Endothelial cell of umbilical vein (primary cell): ENCODE results near the gene CCDC92B. TPM values are rescaled to one million over a fixed set of nuclear protein-coding genes. Genes with fewer than 3 reads are reported as not detected.

Experiments
- BruUV-seq: library from RNA; stranded (reverse); fragments of 400-500 nt; replicated peaks from 2 replicates; lab custom pipeline; 2021; lab: Mats Ljungman, UMichigan
- CTCF ChIA-PET: fragments of 300-600, 350-600 bp; sonication (Branson Sonifier 250); formaldehyde crosslinking; loops from one replicate; lab custom pipeline; 2021; ENCODE audit warnings: antibody characterized with exemption, inconsistent platforms; lab: Charles Lee
- POLR2A ChIA-PET: fragments of 300-600, 350-600 bp; sonication (Branson Sonifier 250); formaldehyde crosslinking; loops from one replicate; lab custom pipeline; 2021; ENCODE audit warnings: antibody characterized with exemption, inconsistent platforms; lab: Charles Lee
- DNase-seq: peaks from one replicate; pipeline ENCODE4 v3.0.0-alpha.2; 2011; ENCODE audit warnings: low read depth, low spot score
- FAIRE-seq: peaks from 2 replicates; lab custom pipeline; 2011; peaks lifted over from hg19 to GRCh38; lab: Jason Lieb, UNC
- H2AFZ ChIP-seq: 2 replicates; pipeline ENCODE4 v1.6.0; 2012; ENCODE audit warnings: low read depth, low read length, control low read depth, inconsistent platforms
- H3K27ac ChIP-seq: 2 replicates; pipeline ENCODE4 v1.5.1; 2011; ENCODE audit warnings: low read depth, mild to moderate bottlenecking, control low read depth, low read length, moderate library complexity; ENCODE audit not compliant: insufficient read depth
- H3K27me3 ChIP-seq, 2 experiments: 2 replicates each; pipeline versions ENCODE4 v1.6.0 to v1.6.1; 2011; ENCODE audit warnings: low read length in 2 of 2, mixed read lengths in 1 of 2; ENCODE audit not compliant: control insufficient read depth in 2 of 2, insufficient read depth in 2 of 2
- H3K36me3 ChIP-seq, 2 experiments: 2 replicates in 1 of 2; 3 replicates in 1 of 2; pipeline ENCODE4 v1.5.1; 2011; ENCODE audit warnings: low read length in 2 of 2, mild to moderate bottlenecking in 1 of 2, moderate library complexity in 1 of 2; ENCODE audit not compliant: control insufficient read depth in 2 of 2, insufficient read depth in 2 of 2; ENCODE audit errors: extremely low read depth in 1 of 2
- H3K4me1 ChIP-seq: 3 replicates; pipeline ENCODE4 v1.5.1; 2011; ENCODE audit warnings: mild to moderate bottlenecking, low read length; ENCODE audit not compliant: control insufficient read depth, insufficient read depth; ENCODE audit errors: extremely low read depth
- H3K4me2 ChIP-seq: 2 replicates; pipeline ENCODE4 v1.6.1; 2011; ENCODE audit warnings: low read length, control low read depth, mixed read lengths; ENCODE audit not compliant: insufficient read depth
- H3K4me3 ChIP-seq, 3 experiments: fragments of 200-600 bp in 1 of 3; sonication (generic), shearing (Covaris generic) in 1 of 3; replicated peaks in 1 of 3; 2 replicates each; pipeline ENCODE4 v1.5.1; 2011 to 2016; ENCODE audit warnings: control low read depth in 3 of 3, low read length in 3 of 3, mild to moderate bottlenecking in 2 of 3, inconsistent platforms in 1 of 3, low read depth in 1 of 3, moderate library complexity in 1 of 3; ENCODE audit not compliant: insufficient read depth in 1 of 3
- H3K79me2 ChIP-seq: 2 replicates; pipeline ENCODE4 v1.6.0; 2012; ENCODE audit warnings: low read length, inconsistent platforms; ENCODE audit not compliant: control insufficient read depth, insufficient read depth
- H3K9ac ChIP-seq: replicated peaks from 2 replicates; pipeline ENCODE3; 2011; ENCODE audit warnings: low read length, control low read depth; ENCODE audit not compliant: insufficient read depth; ENCODE audit errors: extremely low read depth
- H3K9me1 ChIP-seq: replicated peaks from 3 replicates; pipeline ENCODE4 v1.6.0; 2011; ENCODE audit warnings: mild to moderate bottlenecking, low read length; ENCODE audit not compliant: control insufficient read depth, insufficient read depth; ENCODE audit errors: extremely low read depth
- H3K9me3 ChIP-seq: replicated peaks from 2 replicates; pipeline ENCODE4 v1.5.1; 2012; ENCODE audit warnings: low read length, inconsistent platforms; ENCODE audit not compliant: control insufficient read depth, insufficient read depth
- H4K20me1 ChIP-seq: replicated peaks from 2 replicates; pipeline ENCODE3; 2011; ENCODE audit warnings: mild to moderate bottlenecking, low read length; ENCODE audit not compliant: control insufficient read depth, insufficient read depth; ENCODE audit errors: extremely low read depth
- CTCF ChIP-seq, 2 donors: IDR thresholded peaks; 1 replicate in 1 of 2; 2 replicates in 1 of 2; pipeline ENCODE4 v1.5.1; 2011; ENCODE audit warnings: low read length in 2 of 2, mild to moderate bottlenecking in 2 of 2, moderate library complexity in 2 of 2, control low read depth in 1 of 2, inconsistent platforms in 1 of 2, low read depth in 1 of 2; ENCODE audit not compliant: insufficient read depth in 1 of 2; ENCODE audit errors: extremely low read depth in 1 of 2
- JUN ChIP-seq: IDR thresholded peaks from 2 replicates; pipeline ENCODE4 v1.6.1; 2011; ENCODE audit warnings: borderline replicate concordance, low read depth; ENCODE audit not compliant: insufficient read length, insufficient read depth
- MAX ChIP-seq: IDR thresholded peaks from 2 replicates; pipeline ENCODE4 v1.6.1; 2011; ENCODE audit not compliant: insufficient read depth, insufficient read length
- POLR2AphosphoS5 ChIP-seq: IDR thresholded peaks from 2 replicates; pipeline ENCODE4 v1.6.1; 2012; ENCODE audit warnings: low read depth, mild to moderate bottlenecking, control low read depth, low read length, moderate library complexity; ENCODE audit not compliant: insufficient read depth
- dilution Hi-C: fragments of 300-500 bp; cut with MboI; formaldehyde crosslinking; loops from one replicate; pipeline ENCODE4 v1.15.0; 2019; ENCODE audit warnings: low sequenced_read_pairs; ENCODE audit not compliant: extremely low pct_ligation_motif_present
- intact Hi-C: fragments of 100-400 bp; cut with micrococcal nuclease; formaldehyde crosslinking; loops from one replicate; pipeline ENCODE4 v1.10.0; 2022
- polyA plus RNA-seq, 4 experiments: library from polyadenylated mRNA; depleted of rRNA in 3 of 4; stranded (reverse) in 3 of 4; unstranded in 1 of 4; fragments of >200 nt; gene quantifications; 2 replicates each; pipeline versions ENCODE4 v1.2.1 to v1.2.3, GENCODE V29; 2011 to 2012; ENCODE audit warnings: missing spikeins in 1 of 4
- total RNA-seq: library from RNA; stranded (reverse); gene quantifications from 2 replicates; pipeline ENCODE4 v1.2.3, GENCODE V29; 2021

CCDC92B gene
- total and polyA plus RNA-seq, 2 donors (not counting 3 experiments of a cell fraction or from before 2014, with no cell fraction given): not detected

DNA sequence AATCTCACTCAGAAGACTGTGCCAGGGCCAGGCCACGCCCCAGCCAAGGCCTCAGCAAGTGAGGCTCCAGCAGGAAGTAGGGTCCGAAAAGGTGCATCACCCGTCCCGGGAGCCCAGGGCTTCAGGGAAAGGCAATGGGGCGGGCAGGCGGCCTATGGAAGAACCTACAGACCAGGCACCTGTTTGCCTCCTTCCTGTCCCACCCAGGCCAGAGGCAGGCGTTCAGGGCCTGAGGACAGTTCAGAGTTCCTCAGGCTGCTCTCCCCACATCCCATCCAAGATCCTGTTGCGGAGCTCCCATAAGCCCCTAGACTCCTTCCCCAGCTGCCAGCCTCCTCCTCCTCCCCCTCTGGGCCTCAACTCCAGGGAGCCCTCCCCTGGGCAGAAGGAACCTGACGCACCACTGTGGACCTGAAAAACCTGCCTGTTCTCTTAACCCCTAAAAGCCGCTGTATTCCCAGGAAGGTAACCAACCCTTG is 40.2 kb downstream of the CCDC92B start:
- H3K4me3 ChIP-seq: no peak overlapping the region
- dilution Hi-C loops: no loop called here
- ChIA-PET CTCF (interaction anchor here (1.7 to 2.0 kb wide), 2 partner anchors 9 to 304 kb away, joined by 6 to 8 read pairs; no protein-coding TSS in a partner anchor), POLR2A (no interaction called here)
- FAIRE-seq (no peak), DNase-seq (no peak)
- intact Hi-C loops: no loop called here
- H3K27me3 ChIP-seq: no peaks in the 10 kb centered on the region
- H4K20me1 ChIP-seq: no peaks in the 10 kb centered on the region
- H3K4me1 ChIP-seq: peaks cover 19% of the 10 kb centered on the region
- H2AFZ ChIP-seq: no peak overlapping the region
- H3K9me1 ChIP-seq: no peaks in the 10 kb centered on the region
- H3K9me3 ChIP-seq: no peaks in the 10 kb centered on the region
- H3K36me3 ChIP-seq: no peaks in the 10 kb centered on the region
- H3K27ac ChIP-seq: no peak overlapping the region
- H3K4me2 ChIP-seq: no peak overlapping the region
- peaks cover 69% of the 10 kb centered on the region for H3K79me2 ChIP-seq
- TF ChIP-seq JUN: no peak
- no peak for TF ChIP-seq MAX
- TF ChIP-seq POLR2AphosphoS5: no peak
- no TSS peak for BruUV-seq
- no peak overlapping the region for H3K9ac ChIP-seq

GRCh38 chr17:2708585-2709182 is 40.8 kb downstream of the CCDC92B start:
- BruUV-seq: no TSS peak
- Histone ChIP-seq H3K4me3 (no peak overlapping the region), H3K36me3 (no peaks in the 10 kb centered on the region), H3K27me3 (no peaks in the 10 kb centered on the region), H3K4me1 (peaks cover 19% of the 10 kb centered on the region), H3K4me2 (no peak overlapping the region), H3K9ac (no peak overlapping the region), H3K79me2 (peaks cover 69% of the 10 kb centered on the region), H3K27ac (no peak overlapping the region), H3K9me1 (no peaks in the 10 kb centered on the region), H4K20me1 (no peaks in the 10 kb centered on the region), H2AFZ (no peak overlapping the region), H3K9me3 (no peaks in the 10 kb centered on the region)
- no peak for FAIRE-seq
- ChIA-PET POLR2A (no interaction called here), CTCF (interaction anchor here (1.7 kb wide), 1 partner anchor 304 kb away, joined by 8 read pairs; no protein-coding TSS in a partner anchor)
- no peak for DNase-seq
- intact Hi-C loops: no loop called here
- dilution Hi-C loops: no loop called here
- no peak for TF ChIP-seq CTCF (IDR thresholded peaks at IDR 0.05; ENCODE audit: extremely low read depth in 1 of 2, insufficient read depth in 1 of 2, low read depth in 1 of 2, low read length in 2 of 2)
